COLO668 (cell line): ENCODE results near the gene ACAA2.

Experiments used
- DNase-seq: peaks from one replicate; lab custom pipeline; 2025; ENCODE audit not compliant: unreplicated experiment; lab: John Stamatoyannopoulos, UW

Gene ACAA2

DNA sequence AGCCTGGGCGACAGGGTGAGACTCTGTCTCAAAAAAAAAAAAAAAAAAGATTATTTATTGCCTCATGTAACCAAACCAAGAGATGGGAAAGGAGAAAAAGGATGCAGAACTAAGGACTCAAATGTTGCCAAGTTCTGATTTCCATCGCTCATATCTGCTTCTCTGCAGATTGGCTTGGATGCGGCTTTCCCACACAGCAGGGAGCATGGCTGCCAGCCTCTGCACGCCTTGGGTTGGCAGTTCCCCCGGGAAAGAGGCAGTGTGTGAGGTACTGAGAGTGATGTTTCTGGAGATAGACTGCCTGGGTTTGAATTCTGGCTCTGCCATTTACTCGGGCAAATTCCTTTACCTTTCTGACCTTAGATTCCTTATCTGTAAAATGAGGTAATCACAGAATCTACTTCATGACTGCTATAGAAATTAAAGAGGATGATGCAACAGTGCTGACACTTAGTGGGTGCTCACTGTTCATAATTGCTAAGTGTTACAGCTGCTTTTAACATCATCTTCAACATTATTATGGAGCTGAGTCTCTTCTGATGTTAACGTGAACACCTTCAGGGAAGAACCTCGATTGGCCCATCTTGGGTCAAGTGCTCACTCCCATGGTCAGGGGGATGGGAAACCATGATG lies 68.8 kb downstream of the ACAA2 start:
- DNase-seq: no peak

DNA sequence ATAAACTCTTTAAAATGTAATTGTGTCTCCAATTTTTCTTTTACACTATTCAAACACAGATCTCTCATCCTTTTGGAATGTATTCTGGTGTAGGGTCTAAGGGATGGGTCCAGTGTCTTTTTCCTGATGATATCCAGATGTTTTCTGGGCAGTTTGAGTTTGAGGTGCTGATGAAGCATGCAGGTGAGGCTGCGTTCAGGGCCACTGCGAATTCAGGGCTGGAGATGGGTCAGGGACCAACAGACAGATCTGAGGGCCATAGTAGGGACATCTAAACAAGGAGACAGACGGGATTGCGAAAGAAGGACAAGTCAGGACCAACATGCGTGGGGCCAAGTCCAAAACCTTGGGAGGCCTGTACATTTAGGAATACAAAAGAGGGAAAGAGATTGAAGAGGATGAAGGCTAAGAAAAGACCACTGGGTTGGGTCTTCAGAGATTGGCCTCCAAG lies 70.2 kb downstream of the ACAA2 start:
- no peak for DNase-seq

GRCh38 chr18:49742316-49743116 lies 70.8 kb downstream of the ACAA2 start:
- DNase-seq: no peak

DNA sequence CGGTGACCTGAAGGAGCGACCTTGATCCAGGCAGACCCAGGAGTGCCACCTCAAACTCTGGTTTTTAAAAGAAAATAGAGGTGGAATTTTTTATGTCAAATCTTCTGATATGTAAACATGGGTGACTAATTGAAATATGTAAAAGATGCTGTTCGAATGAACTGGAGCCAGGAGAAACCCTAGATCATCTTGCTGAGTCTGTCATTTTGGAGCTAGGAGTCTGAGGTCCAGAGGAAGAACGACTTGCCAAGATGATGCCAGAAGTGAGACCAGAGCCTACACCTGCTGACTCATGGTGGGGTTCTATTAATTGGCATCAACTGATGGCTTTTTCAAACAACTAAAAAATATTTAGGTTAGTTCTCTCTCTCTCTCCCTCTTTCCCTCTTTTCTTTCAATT lies 74.1 kb downstream of the ACAA2 start:
- no peak for DNase-seq

GRCh38 chr18:49738721-49739120 lies 74.6 kb downstream of the ACAA2 start:
- no peak for DNase-seq

- no peak for DNase-seq
Measured at GRCh38 chr18:49734836-49735235, 78.5 kb downstream of the ACAA2 start.

- DNase-seq: no peak
Measured at GRCh38 chr18:49733896-49734585, 79.3 kb downstream of the ACAA2 start.

DNA sequence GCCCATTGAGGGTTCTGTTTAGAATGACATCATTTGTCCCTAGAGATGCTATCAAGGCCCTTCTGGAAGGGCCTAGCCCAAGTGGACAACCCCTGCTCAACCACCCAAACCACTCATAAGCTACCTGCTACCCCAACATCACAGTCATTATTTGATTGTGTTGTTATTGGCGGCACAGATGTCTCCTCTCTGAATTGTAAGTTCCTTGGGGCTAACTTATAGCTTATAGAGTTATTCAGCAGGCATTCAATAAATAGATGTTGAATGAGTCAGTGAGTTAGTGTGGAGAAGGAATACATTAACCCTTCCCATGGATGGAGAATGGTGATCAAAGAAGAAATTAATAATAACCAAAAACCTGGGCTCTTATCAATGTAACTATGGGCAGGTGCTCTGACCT lies 80.0 kb downstream of the ACAA2 start:
- DNase-seq: no peak
